NCI-H146 treated with DMSO at 0.1 percent for 48 hours (cell line): Measurements from ENCODE around the gene SSUH2.

Source experiments
- DNase-seq: peaks from one replicate; lab custom pipeline; 2025; ENCODE audit not compliant: unreplicated experiment; lab: John Stamatoyannopoulos, UW

SSUH2 gene

DNA sequence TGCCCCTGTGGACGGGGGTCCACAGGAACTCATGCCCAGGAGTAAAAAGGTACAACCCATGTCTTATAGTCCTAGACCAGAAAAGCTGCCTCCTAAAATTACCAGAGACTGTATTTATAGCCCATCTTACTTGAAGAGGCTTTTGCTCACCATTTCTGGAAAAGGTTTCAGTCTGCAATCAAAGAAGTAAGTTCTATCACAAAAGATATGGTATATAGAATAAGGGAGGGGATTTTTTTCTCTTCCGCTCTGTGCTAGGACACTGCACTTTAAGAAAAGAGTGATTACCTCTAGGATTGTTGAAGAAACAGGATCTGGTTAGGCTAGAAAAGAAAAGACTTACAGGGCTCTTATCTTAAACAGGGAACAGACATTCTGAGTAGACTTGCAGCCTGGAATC lies 2.6 kb downstream of the SSUH2 start:
- no peak for DNase-seq

DNA sequence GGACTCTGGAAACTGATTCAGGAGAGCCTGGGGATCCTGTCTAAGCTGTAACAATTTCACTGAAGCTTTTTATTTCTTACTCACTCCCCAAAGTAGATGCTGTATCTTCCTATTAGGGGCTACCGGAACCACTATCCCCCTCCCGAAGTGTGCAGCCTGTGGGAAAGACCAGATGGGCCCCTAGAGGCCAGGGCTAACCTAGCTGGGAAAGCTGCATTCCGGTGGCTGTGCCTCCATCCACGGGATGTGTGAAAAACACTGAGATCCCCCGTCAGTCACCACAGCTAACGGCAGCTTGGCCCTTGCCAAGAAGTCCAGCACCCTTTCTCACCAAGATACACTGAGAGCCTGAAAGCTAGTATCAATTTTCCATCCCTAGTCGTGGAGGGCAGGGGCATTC lies 3.1 kb downstream of the SSUH2 start:
- no peak for DNase-seq

- no peak for DNase-seq
Observed at GRCh38 chr3:8640223-8640622, 4.4 kb downstream of the SSUH2 start.

DNA sequence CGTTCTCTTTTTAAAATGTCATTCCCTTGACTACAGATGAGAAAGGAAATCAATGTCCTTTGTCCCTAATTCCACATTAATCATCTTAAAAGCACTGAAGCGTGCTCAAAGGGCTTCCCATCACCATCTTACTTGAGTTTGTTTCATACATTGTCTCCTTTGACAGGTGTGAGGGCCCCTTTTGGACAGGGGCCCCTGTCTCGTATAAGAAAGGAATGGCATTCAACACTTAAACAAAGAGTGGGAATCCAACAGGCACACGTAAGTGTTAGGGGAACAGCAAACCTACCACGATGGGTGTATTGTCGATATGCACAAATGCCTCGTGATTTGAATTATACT lies 5.0 kb downstream of the SSUH2 start:
- no peak for DNase-seq

DNA sequence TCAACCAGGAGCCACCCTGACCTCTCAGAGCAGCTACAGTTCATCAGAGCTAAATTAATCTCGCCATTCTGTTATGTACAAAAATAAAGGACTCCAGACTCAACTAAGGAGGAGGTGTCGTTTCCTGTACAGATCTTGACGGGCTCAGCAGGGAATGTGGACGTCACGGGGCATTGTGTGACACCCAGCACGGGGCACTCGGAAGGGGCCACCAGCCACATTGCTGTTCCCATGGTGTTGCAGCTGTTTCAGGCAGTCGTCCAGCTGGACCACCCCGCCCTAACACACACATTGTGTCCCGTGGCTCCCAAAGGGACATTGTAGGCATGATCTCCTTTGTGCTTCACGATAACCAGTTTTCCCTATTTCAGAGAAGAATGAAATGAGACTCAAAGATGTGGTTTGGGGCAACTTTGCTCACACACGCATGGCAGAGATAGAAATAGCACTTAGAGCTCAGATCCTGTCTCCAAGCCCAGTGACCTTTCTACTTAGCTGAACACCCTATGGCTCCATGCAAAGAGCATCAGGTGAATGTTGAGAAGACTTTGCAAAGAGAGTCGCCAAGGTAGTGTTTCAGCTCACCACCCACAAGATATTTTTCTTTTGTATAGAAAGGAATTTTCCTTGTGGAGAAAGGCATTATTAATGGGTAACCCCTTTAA lies 5.5 kb downstream of the SSUH2 start:
- DNase-seq, result no peak

GRCh38 chr3:8637348-8637747 lies 7.2 kb downstream of the SSUH2 start:
- DNase-seq, result no peak

GRCh38 chr3:8635631-8636030 lies 9.0 kb downstream of the SSUH2 start:
- no peak for DNase-seq

DNA sequence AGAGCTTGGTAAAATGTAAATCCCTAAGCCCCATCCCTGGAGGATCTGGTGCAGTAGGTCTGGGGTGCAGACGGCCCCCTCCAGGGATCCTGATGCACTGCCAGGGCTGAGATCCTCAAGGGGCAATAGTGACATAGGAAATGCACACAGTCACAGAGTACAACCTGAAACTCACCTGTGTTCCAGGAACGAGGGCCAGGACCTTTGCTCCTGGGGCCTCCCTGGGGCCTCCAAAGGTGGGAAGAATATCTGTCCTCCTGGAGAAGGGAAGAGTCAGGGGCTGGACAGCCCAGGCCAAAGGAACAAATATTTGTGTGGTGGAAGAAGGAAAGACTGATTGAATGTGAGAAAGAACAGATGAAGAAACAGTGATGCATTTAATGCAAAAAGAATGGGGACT lies 9.5 kb downstream of the SSUH2 start:
- no peak for DNase-seq

DNA sequence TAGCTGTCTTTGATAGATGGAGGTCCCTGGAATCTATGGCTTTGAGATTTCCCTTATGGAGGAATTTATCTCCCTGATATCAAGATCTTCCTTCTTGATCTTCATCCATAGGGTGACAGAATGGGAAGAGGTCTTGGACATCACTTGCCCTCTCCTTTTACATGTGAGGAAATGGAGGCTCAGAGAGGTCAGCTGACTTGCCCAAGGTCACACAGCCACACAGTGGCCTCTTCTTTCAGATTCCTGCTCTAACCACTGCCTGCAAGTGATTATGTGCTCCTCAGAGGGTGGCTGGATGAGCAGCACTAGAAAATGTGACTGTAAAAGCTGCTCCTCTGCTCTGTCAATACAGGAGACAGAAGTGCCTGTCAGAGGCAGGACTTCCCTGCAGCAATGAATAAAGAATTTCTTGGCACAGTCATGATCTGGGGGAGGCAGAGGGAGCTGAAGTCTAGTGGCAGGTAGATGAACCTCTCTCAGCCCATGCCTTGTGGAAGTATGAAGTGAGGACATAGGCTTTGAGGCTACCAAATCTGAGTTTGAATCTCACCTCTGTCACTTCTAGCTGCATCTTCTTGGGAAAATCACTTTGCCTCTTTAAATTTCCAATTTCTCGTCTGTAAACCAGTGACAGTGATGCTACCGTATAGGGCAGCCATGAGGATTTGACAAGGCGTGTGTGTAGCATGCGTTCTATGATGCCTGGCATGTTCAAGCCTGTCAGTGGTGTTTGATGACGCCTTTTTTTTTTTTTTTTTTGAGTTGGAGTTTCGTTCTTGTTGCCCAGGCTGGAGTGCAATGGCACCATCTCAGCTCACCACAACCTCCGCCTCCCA lies 12.0 kb downstream of the SSUH2 start:
- no peak for DNase-seq

DNA sequence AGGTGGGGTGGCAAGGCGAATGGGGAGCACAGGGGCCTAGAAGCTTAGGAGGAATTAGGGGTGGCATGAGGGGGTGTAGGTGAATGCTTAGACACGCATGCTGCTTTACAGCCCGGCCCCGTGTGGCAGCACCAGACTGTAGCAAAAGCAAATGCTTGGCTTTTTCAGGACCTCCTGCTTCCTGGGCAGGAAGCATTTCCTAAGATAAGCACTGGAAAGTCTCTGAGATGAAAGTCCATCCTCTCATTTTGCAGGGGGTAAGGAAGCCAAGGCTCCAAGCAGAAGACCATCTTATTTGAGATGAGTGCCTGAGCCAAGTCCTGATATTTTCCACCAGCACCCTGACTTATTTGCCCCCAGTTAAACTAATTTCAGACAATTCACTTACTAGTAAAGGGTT lies 12.9 kb downstream of the SSUH2 start:
- DNase-seq, result no peak

DNA sequence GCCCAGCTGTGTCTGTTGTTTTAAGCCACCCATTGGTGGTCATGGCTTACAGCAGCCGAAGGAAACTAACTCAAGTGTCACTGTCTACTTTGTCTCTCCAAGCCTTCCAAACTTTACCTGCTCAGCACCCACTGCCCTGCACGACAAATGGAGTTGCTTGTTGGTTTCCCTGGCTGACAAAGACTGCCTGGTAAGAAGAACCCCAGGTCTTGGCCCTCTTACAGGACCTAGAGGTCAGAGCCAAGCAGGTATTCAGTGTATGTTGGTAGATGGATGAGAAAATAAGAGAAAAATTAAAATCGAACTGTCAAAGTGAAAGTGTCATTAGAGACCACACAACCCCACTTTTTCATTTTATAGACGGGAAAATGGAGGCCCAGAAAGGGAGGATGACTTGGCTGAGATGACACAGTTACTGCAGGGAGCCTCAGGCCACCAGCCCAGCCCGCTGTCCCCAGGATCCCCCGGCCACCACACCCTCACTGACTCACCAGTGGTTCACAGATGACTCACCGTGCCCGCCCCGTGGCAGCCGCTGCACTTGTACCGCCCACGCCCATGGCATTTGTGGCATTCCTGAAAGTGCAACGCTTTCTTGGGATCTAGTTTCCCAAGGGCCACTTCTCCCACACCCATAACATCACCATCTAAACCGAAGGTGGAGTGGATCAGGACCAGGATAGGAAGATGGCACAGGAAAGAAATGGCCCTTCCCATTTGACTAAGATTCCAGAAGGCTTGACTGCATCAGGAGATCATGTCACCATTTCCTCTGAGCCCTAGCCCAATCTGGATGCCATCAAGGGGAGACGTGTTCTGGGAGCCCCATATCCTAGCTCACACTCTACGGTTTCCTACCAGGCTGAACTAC lies 15.2 kb downstream of the SSUH2 start:
- DNase-seq, result no peak

GRCh38 chr3:8627949-8628348 lies 16.6 kb downstream of the SSUH2 start:
- no peak for DNase-seq

DNA sequence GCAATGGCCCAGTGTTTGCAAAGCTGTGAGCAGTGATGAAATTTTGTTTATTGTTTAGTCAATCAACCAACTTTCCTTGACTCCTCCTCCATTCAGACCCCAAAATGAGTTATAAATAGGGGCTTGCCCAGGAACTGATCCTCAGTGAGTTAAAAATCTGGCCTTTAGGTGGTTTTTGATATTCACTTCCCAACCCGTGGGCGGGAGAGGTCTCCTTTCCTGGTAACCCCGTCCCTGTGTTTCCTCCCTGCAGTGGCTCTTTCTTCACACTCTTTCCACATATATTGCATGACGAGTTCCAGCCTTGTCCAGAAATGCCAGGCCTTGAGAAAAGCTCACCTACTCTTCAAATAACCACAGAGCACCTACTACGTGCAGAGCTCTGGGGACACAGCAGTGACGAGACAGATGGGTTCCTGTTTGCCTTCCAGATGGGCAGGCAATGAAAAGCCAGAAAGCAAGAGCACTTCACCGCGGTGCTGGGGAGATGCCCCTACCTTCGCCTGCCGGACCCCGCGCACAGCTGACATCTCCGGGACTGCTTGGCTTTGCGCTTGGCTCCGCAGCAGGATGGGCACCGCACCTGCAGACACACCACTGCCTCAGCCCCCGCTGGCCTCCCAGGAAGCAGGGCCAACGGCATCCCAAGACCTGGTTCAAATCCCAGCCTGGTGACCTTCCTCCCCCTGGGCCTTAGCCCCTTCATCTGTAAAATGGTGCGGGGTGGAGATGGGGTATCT lies 17.2 kb downstream of the SSUH2 start:
- no peak for DNase-seq

GRCh38 chr3:8625991-8626390 lies 18.6 kb downstream of the SSUH2 start:
- no peak for DNase-seq

DNA sequence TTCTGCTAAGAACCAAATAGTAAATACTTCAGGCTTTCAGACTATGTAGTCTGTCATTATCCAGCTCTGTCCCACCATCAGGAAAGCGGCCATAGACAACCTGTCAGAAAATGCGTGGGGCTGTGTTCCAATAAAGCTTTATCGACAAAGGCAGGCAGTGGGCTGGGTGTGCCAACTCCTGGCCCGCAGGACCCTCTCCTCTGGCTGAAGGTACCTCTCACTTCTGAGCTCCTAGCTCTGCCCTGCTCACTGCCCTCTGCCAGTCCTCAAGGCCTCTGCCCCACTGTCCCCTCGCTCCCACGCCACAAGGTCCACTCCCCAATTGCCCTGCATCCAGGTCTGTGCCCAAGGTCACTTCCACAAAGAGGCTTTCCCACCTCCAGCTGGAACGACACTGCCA lies 20.0 kb downstream of the SSUH2 start:
- no peak for DNase-seq

- no peak for DNase-seq
Observed at GRCh38 chr3:8623741-8624140, 20.9 kb downstream of the SSUH2 start.

- no peak for DNase-seq
Observed at GRCh38 chr3:8622873-8623691, 21.5 kb downstream of the SSUH2 start.

DNA sequence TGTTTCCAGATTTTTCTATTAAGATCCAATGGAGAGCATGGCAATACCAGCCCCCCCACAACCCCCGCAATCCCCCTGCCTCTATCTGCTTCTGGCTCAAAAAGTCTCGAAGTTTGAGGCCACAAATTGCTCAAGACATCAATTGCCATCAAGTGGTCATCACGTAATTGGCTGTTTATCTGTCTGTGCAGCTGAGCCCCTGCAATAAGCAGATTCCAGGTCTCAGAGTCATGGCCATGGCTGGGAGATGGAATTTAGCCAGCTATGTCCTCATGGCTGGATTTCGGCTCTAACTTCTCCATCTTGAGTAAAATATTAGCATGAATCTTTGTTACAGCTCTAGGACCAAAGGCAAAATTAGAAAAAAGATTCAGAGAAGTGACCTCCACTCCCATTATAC lies 22.7 kb downstream of the SSUH2 start:
- DNase-seq, result no peak

GRCh38 chr3:8621141-8621540 lies 23.5 kb downstream of the SSUH2 start:
- no peak for DNase-seq

DNA sequence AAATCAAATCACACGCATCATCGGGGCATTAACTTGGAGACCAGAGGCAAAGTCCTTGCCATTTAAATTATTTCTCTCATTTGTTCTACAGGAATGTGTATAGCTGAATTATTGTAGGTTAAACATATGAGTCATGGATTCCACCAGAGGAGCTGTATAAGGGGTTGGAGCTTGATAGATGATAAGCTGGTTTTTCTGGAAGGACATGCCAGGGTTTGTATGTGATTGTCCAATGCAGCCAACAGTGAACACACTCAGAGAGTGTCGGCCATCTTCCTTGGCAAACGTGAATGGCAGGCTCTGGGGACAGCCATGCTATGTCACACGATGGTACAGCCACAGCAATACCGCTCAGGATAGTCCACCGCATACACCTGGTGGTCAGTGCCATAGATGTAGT lies 25.1 kb downstream of the SSUH2 start:
- no peak for DNase-seq
